Medulla oblongata (tissue), 1 donor: ENCODE results near the gene CACNA2D4.
"Not testable (repeated sequence)": the region's sequence is repeated elsewhere in the genome, so short reads cannot be mapped to it uniquely, and the experiment has no call there.

Experiments
- DNase-seq: peaks from one replicate; pipeline ENCODE4 v3.0.0-alpha.2; 2015; ENCODE audit errors: extremely low spot score

The CACNA2D4 gene

DNA sequence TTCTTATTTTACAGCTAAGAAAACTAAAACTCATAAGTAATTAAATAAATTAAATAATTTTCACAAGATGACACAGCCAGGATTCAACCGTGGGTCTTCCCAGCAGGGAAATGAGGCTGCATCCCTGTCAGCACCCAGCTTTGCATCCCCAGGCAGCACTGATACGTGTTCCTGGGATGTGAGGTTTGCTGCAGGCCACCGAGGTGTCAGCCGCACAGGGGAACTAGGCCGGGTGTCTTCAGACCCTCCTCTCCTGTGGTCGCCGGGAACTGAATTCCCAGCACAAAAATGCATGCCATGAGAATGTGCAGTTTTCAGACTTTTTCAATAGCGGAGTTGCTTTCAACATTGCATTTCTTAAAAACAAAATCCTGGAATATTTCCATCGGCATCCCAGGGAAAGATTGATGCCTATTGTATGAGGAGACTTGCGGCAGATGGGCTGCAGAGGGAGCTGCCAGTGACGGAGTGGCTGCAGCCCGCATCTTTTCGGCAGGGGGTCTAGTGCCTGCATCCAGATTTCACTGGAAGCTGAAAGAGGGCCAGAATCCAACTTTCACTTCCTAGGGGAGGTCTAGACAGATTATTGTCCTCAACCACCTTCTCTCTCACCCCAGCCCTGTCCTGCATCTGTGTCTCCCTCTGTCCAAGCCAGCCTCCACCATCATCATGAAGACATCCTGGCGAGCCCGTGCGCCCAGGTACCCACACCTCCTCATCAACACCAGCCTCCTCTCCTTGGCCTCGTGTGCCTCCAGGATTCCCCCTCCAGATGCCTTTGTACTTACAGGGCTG is 85.5 kb downstream of the CACNA2D4 start:
- no peak for DNase-seq

DNA sequence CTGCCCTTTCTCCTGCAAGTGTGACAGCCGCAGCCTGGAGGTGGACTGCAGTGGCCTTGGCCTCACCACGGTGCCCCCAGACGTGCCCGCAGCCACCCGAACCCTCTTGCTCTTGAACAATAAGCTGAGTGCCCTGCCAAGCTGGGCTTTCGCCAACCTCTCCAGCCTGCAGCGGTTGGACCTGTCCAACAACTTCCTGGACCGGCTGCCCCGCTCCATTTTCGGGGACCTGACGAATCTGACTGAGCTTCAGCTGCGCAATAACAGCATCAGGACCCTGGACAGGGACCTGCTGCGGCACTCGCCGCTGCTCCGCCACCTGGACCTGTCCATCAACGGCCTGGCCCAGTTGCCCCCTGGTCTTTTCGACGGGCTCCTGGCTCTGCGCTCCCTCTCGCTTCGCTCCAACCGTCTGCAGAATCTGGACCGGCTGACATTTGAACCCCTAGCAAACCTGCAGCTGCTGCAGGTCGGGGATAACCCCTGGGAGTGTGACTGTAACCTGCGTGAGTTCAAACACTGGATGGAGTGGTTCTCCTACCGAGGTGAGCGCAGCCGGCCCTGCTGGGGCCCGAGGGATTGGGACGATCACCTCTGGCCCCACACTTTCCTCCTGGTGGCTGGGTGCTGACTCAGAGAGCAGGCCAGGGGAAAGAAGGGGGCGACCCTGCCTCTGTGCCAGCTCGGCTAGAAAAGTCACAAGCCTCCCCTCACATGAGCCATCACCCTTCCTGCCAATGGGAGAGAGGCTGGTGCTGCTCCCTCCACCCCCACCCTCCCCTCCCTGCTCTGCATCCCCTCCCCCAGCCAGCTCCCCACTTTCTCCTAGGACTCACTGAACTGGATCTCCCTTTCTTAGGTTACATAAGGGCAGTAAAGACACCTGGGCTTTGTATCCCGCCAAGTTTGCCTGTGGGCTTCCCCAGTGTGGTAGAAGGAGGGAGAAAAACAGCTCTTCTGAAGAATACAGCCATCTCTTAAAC is 87.2 kb downstream of the CACNA2D4 start:
- no peak for DNase-seq

DNA sequence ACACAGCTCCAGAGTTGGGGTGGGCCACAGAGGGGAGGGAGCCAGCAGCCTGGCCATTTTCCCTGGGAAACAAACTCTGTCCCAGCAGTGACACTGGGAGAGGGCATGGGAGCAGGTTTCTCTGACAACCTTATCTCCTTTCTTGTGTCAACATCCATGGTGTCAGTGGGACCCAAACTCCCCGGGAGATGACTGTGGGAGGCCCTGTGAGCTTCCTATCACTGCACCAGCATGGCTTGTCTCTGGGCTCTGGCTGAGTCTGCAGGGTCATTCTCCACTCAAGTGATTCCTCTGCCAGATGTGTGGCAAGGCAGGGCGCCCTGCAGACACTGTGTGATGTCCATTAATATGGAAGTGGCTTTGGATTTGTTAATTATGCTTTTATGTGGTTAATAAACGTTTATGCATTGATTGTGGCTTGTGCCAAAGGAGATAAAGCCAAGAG is 88.0 kb downstream of the CACNA2D4 start:
- DNase-seq = no peak

DNA sequence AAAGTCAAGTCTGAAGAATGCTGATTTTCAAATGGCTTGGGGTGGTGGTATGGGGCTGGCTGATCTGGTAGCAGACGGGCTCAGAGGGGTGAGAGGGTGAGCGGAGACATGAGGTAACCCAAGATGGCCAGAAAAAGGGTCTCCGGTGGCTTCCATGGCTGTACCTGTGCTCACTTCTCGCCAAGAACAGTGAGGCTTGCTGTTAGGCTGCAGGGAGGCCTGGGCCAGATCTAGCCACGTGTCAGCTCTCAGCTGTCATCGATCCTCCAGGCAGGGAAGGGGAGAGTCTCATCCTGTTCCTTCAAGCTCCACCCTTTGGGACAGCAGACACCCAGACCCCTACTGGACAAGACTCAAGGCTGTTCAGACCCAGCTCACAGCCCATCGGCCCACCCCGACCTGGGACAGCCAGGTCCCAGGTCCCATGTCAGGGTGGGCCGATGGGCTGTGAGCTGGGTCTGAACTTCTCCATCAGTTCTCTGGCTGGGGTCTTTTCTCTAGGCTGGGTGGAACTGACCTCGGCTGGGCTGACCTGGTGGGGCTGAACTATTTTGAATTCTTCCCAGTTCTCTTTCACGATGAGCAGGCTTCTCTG is 89.0 kb downstream of the CACNA2D4 start:
- DNase-seq = no peak

DNA sequence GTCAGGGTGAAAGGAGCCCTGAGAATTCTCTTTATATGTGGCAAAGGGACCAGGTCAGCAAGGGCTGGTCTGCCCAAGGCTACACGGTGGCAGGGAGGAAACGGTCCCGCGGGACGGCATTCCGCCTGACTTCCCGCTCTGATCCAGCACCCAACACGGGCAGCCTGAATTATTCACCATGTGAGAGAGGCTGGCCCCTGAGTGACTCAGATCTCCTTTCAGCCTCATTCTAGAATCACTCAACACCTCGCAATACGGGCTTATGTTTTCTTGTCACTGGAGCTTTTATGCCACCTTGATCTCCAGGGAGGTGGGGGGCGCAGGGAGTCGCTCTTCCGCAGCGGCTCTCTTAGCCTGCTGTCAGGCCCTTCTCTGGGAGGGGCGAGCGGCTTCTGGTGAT is 89.6 kb downstream of the CACNA2D4 start:
- DNase-seq = no peak

DNA sequence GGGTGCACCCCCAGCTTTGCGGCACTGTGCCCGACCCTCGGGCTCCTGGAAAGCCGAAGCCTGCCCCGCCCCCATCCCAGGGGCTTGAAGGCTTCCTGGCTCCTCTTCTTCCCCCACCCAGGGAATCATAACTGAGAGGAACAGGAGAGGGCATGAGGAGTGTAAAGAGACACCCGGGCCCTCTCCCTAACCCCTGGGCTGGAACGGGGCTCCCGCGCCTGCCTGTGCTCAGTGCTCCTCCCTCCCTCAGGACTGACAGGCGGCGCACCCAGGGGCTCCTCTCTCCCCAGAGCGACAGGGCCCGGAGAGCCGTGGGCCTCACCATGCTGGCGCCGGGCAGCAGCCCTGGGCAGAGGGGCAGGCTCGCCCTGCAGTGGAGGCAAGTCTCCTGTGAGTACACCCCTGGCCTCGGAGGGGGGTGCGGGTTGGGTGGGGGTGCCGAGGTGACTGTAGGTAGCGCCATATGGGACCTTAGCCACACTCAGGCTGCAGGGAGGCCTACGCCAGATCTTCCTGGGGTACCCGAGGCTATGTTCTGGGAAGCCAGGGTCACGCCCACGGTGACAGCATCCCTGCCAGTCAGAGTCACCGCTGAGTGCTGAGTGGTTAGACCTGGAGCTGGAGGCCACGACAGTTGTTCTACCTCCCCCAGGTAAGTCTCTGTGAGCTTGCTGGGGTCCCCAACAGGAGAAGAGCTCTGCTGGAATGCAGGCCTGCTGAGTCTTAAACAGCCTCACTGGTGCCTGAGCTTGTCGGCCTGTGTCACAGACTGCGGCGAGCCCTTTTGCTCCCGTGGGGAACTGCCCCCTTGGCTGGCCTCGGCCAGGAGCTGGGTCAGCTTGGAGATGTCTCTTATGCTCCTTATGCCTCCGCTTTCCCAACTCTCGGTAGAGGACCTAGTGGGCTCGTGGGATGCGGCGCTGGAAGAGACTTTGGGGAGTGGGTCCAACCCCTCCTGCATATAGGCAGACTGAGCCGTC is 90.3 kb downstream of the CACNA2D4 start:
- DNase-seq = no peak

DNA sequence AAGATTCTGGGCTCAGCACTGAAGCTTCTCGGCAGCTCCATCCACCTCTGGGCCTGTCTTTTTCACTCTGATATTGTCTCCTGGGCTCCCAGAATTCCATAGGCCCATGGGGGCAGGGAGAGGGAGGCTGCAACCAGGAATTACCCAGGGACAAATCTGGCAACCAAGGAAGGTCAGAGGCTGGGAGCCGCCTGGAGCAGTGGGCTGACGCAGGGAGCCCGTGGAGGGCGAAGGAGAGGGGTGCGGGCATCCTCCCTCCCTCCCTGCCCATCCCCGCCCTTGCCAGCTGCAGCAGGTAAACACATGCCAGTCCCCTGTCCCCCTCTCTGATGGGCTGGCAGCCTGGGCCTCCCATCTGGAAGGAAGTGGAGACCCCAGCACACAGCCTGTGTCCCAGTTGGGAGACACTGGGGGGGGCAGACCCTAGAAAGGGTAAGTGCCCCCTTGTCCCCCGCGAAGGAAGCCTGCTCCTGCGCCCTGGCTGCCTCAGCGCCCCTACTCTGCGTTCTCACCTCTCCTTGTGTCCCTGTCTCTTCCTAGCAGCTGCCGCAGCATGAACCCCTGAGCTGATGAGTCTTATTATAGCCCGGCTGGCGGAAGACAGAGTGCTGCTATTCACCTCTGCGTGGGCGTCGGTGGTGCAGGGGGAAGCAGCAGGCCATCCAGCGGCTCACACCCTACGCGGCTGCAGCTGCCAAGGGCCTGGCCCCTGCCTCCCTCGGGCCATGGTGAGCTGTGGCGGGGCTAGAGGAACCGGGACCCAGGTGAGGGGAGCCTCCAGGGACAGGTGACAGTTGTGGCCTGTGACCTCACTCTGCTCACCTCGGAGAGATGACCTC is 91.4 kb downstream of the CACNA2D4 start:
- no peak for DNase-seq

DNA sequence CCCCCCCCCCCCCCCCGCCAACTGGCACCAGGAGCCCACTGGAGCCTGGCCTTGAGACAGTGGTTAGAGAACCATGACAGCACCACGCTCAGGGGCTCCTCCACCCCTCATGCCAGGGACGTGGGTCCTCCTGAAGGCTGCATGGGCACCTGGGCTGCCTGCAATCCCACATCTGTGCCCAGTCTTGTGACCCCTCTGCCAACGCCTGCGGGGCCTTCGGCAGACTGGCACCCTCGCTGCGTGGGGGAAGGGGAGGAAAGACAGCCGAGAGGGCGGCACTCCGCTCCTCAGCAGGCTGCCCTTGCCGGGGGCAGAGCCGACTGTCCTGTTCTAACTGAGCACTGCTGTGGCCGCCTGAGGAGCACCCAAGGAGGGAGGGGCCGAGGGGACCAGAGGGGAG is 92.1 kb downstream of the CACNA2D4 start:
- DNase-seq = no peak

DNA sequence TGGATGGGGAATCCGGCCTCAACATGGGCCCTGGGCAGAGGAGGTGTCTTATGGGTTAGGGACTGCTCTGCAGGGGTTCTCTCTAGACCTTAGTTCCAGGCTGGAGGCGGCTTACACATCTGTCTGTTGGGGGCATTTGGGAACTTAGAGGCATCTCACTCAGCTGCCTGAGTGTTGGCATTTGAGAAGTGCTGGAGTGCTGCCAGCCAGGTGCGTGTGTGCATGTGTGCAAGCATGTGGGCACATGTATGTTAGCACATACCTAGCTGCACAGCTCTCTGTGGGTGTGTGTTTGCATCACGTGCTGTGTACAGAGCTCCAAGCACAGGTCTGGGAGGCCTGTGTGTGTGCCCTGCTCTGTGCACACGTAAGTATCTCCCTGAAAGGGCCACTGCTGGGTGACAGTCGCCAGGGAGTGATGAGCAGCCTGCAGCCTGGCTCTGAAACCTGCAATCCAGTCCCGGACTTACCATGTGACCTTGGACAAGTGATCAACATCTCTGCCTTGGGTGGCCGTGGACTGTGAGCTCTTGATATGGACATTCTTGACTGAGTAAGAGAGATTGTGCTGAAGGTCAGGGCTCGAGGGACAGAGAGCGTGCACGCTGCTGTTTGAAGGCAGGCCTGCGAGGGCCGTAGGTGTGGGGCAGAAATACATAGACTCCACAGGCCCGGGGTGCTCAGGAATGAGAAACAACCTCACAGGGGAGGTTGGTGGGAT is 92.9 kb downstream of the CACNA2D4 start:
- DNase-seq = no peak

DNA sequence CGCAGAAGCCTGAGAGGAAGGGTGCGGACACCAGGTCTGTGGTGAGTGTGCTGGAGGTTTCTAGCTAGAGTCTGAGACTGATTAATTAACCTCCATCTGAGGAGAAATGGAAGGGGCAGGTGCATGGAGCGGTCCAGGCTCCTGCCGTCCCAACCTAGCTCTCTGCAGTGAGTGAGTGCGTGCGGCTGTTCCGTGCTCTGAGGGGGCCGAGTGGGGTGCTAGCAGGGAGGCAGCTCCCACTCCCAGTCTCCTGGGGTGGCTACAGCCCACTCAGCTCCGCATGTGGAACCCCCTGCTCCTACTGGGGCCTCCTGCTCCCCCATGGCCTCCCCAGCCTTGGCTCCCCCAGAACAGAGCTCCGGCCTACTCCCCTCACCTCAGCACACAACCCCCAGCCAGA is 95.2 kb downstream of the CACNA2D4 start:
- DNase-seq = no peak

DNA sequence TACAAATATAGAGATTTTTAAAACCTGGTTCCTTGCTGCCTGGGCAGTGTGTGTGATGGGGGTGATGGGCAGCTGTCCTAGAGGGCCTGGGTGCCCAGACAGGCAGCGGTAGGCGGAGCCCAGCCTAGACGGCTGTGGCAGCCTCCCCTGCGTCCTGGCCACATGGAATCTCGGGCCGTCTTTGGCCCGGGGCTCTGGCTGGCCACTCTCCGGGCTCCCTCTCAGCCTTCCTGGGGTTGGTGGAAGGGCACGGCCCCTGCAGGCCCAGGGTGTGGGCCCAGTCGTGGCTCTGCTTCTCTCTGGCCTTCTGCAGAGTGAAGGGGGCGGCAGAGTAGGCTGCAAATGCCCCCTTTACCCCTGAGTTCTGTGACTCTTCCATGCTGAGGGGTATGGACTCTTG is 95.8 kb downstream of the CACNA2D4 start:
- DNase-seq = no peak

DNA sequence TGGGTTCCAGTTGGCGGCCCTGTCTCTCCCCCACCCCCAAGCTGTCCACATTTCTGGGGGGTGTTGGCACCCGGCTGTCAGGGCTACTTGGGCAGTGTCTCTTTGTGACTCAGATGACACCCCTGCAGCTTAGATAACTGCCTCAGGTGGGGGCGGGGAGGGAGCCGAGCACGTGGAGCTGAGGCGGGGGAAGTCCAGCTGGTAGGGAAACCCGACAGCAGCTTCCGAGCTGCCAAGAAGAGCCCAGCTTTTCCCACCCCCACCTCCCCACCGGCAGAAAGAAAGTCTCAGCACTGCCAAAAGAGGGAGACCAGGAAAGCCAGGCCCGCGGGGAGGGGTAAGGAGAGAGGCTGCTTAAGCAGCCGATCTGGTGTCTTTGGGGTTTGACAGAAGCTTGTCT is 96.6 kb downstream of the CACNA2D4 start:
- DNase-seq = no peak

DNA sequence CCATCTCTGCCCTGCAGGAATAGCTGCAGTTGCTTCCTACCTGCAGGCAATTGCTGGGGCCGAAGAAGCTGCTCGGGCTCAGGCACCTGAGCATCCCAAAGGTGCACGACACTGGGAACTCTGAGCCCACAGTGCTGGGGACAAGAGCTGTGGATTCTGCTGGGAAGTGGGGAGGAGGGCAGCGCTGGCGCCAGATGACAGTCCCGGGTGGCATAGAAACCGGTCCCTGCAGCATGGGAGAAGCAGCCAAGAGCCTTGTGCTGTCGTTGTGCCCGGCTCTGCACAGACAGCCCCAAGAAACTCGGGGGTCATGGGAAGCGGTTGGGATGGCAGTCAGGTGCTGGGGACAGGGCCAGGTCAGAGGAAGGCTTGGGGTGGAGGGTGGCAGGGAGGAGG is 97.6 kb downstream of the CACNA2D4 start:
- DNase-seq = no peak

DNA sequence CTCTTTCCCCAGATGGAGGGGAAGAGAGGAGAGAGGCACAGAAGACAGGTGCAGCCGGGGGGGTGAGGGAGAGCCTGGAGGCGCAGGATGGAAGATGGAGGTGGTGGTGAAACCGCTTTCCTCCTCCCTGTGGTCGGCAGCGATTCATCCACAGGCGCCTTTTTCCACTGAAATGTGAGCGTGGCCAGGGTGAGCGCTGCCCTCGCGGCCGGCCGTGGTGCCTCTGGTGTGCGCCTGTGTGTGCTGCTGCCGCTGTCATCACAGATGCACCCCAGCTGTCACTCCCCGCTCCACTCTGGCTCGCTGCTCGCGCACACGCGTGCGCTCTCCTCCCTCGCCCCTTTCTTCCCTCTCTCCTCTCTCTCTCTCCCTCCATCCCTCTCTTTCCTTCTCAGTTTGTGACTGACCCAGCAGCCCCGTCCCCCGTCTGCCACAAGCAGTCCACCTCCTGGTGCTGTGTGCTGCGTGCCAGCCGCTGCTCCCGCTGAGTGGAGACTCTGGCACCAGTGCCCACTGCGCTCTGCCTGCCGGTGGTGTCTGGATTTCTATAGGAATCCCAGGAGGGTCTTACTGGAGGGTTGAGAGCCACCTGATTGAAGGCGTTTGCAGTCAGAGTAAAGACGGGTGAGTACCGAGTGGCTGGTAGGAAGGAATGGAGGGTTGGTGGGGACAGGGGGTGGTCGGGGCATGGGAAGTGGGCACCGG is 98.1 kb downstream of the CACNA2D4 start, which contains the start of gene LRTM2:
Gene LRTM2 (plus strand): TSS at position 375 of the 705 bp plus-strand sequence. CDS start 7,584 bp downstream, outside the sequence.
- no peak for DNase-seq

DNA sequence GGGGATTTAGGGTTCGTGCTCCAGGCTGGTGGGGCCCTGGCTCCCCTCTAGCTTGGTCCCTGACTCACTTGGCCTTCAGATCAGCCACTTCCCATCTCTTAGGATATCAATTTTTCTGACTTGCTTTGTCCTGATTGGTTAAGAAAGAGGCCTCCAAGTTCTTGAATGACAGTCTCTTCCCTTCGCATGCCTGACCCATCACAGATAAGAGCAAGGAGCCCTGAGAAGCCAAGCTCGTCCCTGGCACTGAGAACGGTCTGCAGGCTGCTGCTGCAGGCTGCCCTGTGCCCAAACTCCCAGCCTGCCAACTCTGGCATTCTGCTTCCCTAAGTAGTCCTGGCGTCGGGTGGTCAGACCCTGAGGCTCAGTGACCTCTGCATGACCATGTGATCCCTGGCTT is 98.9 kb downstream of the CACNA2D4 start:
- no peak for DNase-seq

DNA sequence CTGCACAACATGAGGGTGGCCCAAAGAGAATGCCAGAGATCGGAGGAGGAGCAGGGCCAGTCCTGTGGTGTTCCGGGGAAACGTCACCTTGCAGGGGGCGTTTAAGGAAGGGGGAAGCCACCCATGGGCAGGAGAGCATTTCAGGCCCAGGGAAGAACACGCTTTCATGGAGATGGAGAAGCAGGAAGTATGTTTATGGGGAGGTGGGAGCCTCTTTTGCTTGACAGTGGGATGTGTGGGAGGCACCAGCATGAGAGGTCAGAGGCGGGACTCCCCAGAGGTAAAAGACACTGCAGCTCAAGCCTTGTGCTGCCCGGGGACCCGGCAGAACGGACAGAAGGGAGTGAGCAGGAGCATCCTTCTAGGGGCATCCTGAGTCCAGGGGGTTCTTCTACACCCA is 99.4 kb downstream of the CACNA2D4 start:
- no peak for DNase-seq

DNA sequence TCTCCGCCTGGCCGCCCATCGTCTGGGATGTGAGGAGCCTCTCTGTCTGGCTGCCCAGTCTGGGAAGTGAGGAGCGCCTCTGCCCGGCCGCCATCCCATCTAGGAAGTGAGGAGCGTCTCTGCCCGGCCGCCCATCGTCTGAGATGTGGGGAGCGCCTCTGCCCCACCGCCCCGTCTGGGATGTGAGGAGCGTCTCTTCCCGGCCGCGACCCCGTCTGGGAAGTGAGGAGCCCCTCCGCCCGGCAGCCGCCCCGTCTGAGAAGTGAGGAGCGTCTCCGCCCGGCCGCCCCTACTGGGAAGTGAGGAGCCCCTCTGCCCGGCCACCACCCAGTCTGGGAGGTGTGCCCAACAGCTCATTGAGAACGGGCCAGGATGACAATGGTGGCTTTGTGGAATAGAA is 100.5 kb downstream of the CACNA2D4 start:
- DNase-seq = not testable (repeated sequence)

DNA sequence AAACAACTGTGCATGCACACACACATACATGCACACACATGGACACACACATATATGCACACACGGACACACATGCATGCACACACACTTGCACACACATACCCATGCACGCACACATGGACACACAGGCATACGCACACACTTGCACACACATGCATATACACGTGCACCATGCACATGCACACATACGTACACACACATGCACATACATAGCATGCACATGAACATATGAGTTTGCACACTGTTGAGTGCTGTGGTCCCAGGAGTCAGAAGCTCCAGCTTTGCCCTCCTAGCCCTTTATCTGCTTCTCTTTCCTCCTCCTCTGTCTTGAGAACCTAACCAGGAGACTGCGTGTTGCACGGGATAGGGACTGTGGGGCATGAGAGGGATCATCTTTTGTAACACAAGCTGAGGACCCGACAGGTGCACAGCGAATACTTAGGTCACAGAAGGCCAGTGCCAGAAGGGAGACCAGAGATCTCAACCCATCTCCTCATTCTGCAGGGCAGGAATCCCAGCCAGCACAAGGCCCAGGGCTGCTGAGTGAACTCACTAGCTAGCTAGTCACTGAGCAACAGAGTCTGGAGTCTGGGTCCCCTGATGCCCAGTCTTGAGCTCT is 101.6 kb downstream of the CACNA2D4 start:
- no peak for DNase-seq
